Measurements from ENCODE around the gene CD200R1L.

CD200R1L gene

DNA sequence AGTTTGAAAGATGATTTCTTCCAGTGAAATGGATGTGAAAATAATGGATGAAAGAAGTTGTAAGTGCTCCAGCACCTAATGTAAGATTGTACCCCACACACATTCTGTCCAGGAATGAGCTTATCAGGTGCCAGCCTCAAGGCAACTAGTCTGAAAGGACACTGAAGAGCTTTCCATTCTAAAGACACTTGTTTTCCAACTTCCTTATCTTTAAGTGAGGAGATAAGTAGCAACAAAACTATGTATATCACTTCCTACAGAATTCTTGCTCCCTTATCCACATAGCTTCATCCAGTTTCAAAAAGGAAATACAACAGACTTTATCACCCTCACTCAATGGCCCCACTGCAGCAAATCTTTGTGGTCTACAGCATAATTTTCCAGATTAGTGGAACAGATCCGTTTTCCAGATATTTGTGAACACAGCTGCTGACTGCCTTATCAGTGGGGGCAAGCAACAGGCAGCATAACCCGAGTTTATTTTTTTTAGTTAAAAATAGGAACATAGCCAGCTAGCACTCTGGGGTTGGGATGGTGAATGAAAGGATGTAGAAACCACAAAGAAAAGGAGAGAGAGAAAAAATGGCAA is 60.6 kb downstream of the CD200R1L start:
- no peak for DNase-seq

GRCh38 chr3:112785321-112786001 is 61.2 kb downstream of the CD200R1L start:
- no peak for DNase-seq

- no peak for DNase-seq
These were observed 64.2 kb downstream of the CD200R1L start for GRCh38 chr3:112782491-112782890.

DNA sequence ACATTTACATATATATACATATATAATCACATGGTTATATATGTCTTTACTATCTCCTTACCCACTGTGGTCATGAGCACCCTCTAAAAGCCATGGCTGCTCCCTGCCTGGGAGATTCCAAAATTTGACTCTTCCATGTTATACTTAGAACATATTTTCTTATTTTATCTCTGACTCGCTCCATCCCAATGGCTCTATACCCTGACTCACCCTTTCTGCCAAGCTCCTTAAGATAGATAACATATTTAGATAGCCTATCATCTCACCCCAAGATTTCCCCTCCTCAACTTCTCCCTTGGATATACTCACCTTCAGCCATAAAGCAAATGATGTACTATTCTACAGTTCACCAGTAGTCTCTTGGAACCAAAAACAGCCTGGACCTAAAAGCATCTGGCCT is 65.1 kb downstream of the CD200R1L start:
- no peak for DNase-seq

DNA sequence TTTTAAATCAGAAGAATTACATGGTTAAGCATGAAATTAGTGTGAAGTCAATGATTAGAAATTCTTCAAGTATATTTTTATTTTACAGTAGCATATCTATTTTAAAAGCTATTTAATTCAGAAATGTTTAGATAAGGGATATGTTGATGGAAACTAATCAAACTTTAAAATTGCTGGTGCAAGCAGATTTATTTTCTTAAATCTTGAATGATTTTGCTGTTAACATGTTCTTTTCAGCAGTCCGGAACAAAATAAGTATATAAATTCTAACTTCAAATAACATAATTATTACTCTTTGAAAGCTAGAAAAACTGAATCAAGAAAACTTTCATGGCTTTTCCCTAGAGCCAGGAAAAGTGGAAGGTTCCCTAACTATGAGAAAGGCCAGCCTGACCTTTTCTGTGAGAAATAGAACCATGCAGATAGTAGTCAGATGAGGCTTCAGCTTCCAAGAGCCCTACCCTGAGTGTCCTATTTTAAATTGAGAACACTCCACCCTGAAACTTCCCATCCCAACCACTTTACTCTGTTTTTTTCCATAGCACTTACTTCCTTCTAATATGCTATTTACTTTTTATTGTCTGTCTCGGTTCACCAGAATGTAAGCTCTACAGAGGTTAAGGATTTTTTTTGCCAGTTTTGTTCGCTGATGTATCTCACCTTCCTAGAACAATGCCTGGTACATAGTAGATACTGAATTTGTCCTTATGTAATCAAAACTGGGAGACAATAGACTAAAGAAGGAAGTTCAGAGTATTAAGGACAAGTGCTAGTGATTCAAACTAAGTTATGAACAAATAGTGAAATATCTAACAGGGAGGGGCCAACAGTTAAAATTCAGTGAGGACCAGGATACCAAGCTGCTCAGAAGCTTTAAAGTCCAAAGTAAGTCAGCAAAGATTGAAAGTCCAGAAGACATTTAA is 66.8 kb downstream of the CD200R1L start:
- no peak for DNase-seq

- no peak for DNase-seq
These were observed 67.7 kb downstream of the CD200R1L start for GRCh38 chr3:112779011-112779410.

DNA sequence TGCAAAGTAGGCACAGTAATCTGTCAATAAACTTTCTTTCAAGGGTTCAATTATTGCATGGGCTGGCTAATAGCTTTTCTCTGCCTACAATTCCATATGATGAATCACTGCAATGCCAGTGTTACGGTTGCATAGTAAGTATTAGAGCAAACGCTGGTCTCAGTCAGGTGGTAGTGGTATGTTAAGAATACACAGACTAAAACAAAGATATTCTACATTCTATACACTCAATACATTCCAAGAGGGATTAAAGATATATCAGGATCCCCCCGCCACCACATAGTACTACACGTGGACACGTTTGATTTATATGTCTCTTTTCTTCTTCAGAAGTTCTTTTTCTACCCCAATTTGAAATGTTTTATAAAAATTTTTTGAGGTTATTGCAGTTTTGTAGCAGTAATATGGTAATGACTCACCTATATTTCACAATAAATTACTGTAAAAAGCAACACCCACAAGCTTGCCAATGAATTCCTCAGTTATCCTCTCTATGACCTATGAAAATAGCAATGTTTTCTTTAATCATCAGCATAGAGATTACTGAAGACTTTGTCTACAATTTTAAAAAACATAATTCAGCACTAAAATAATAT is 68.2 kb downstream of the CD200R1L start:
- no peak for DNase-seq

DNA sequence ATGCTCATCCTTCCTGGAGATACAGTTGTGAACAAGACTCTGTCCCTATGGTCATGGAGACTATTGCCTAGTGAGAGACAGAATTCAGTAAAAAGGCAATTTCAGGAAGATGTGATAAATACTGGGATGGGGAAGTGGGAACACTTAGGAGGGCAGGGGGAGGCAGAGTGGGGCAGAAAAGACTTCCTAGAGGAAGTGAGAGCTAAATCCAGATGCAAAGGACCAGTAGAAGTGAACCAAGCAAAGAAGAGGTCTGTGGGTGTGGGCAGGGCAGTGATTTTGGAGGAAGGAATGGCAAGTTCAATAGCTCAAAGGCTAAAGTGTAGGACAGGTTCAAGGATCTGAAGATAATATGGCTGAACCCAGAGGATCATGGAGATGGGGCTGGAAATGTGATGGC is 68.9 kb downstream of the CD200R1L start:
- DNase-seq = no peak

- DNase-seq = no peak
These were observed 69.8 kb downstream of the CD200R1L start for GRCh38 chr3:112776836-112777235.

DNA sequence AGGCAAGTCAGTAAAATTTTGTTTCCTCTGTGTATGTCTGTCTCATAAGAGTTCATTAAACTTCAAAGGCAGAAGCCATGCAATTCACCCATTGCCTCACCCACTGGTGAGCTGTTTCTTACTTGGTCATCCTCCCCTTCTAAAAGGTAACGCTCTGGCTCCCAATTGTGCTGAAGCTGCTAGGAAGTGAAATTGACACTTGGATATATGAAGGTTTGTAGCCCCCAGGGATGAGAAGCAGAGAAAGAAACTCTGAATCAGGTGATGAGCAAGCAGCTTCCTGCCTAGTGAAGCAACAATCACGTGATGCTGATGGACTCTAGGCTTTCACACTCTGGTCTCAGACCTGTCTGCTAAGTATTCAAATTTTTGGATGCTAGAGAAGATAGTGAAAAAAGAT is 70.7 kb downstream of the CD200R1L start:
- no peak for DNase-seq

- DNase-seq = no peak
These were observed 71.5 kb downstream of the CD200R1L start for GRCh38 chr3:112775011-112775742.

- no peak for DNase-seq
These were observed 72.3 kb downstream of the CD200R1L start for GRCh38 chr3:112774293-112774926.

GRCh38 chr3:112773864-112774263 is 72.8 kb downstream of the CD200R1L start:
- no peak for DNase-seq

GRCh38 chr3:112770951-112771350 is 75.7 kb downstream of the CD200R1L start:
- DNase-seq = no peak

DNA sequence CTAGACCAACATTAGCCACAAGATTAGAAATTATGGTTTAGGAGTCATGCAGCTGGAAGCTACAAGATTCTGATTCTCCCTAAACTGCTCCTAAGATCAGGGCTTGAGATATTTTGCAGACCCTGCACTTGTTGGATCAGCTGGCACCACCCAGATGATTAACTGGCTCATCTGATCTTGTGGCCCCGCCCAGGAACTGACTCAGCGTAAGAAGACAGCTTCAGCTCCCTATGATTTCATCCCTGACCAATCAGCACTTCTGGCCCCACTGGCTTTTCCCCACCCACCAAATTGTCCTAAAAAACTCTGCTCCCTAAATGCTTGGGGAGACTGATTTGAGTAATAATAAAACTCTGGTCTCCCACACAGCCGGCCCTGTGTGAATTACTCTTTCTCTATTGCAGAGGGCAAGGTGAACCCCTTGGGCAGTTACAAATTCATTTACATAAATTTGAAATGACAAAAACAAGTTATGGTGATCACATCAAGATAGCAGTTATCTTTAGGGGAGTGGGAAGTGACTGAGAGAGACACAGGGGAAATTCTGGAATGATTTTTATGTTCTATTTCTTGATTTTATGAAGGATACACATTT is 76.5 kb downstream of the CD200R1L start:
- DNase-seq = no peak

DNA sequence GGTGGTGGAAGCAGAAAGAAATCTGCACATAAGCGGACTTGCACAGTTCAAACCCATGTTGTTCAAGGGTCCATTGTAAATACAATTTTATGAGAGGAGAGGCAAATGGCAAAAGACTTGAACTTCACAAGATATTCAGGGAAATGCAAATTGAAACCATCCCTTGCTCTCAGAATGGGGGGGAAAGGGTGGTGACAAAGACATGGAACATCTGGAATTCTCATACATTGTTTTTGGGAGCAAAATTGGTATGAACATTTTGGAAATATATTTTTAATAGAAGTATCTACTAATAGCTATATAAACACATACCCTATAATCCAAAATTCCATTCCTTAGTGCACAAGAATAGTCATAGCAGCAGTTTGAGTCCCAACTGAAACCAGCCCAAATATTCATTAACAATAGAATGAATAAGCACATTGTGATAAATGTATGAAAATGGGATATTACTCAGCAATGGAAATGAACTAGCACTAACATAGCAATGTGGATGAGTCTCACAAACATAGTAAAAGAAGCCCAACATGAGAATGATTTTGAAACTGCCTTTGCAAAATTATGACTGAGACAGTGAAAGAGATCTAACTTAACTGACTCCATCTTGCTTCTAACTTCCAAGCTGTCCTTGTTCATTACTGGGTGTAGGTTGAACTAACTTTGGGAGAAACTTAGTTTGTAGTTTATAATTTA is 77.2 kb downstream of the CD200R1L start:
- no peak for DNase-seq

GRCh38 chr3:112767777-112768176 is 78.9 kb downstream of the CD200R1L start:
- no peak for DNase-seq

DNA sequence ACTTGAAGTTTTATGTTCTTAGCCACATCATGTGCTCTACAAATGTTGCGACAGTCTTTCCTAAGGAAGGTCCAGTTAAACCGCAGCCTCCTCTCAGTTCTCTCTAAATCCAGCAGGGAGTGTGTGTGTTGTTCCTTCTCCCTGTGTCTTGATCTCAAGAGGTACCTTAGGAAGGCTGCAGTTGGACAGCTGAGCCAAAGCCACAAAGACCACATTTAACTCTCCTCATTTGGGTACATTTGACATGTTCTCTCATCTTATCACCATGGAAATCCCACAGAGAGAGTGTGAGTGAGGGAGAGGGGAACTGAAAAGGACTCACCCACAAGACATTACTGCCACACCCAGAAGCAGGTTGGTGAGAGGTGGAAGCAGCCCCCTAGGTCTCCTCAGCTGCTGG is 79.5 kb downstream of the CD200R1L start:
- no peak for DNase-seq

All from activated naive CD4-positive, alpha-beta T cell (primary cell).